ENCODE measurements around the gene LRSAM1. TPM values are rescaled to one million over a fixed set of nuclear protein-coding genes. Genes with fewer than 3 reads are reported as not detected.
A peak's percentile ranks its signal among the peaks of the same experiment; 100 is the strongest.

The LRSAM1 gene
- polyA plus RNA-seq, 1 experiment = 3.4 TPM

- H3K4me3 ChIP-seq (ENCODE audit: low read depth, low read length) = no peak overlapping the region
- H3K27ac ChIP-seq (ENCODE audit: low read depth, low read length) = no peak overlapping the region
- POLR2A ChIA-PET = interaction anchor here (0.5 kb wide), 1 partner anchor 75 kb away, joined by 4 read pairs; no protein-coding TSS in a partner anchor
- no peak for DNase-seq (ENCODE audit: low read depth, low spot score)
- H3K27me3 ChIP-seq (ENCODE audit: control insufficient read depth, insufficient read depth, low read length) = no peaks in the 10 kb centered on the region
- CTCF ChIA-PET = no interaction called here
- no peaks in the 10 kb centered on the region; the same call in 1 of the 2 replicates for H3K9me3 ChIP-seq (ENCODE audit: control insufficient read depth, insufficient read depth, low read length)
- no peak for TF ChIP-seq CTCF (IDR thresholded peaks at IDR 0.05; ENCODE audit: low read depth, low read length)
Observed at GRCh38 chr9:127508901-127509260, 57.6 kb downstream of the LRSAM1 start.

DNA sequence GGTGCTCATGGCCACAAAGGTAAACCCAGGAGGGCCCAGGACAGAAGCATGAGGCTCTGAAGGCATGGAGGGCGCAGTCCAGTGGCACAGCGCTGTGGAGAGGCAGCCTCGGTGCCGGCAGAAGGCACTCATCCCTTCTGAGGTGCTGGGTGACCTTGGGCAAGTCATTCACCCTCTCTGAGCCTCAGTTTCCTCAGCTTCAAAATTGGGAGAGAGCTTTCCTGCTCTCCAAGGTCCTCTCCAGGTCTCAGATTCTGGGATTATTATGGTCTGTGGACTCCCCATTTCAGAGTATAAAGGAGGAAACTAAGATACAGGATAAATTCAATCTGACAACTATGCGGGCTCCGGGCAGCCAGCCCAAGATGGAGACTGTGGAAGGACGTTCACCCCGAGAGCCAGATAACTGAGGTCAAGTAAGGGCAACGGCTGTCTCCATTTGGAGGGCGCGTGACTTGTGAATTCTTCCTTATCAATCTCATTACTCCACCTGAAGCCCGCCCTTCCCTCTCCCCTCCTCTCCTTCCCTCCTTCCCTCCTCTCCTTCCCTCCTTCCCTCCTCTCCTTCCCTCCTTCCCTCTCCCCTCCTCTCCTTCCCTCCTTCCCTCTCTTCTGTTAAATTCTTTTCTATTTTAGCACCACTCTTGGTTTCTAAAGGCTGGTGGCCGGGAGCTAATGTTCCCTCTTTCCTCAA, 58.1 kb downstream of the LRSAM1 start:
- H3K9me3 ChIP-seq (ENCODE audit: control insufficient read depth, insufficient read depth, low read length) = no peaks in the 10 kb centered on the region; the same call in 1 of the 2 replicates
- DNase-seq (ENCODE audit: low read depth, low spot score) = no peak
- ChIA-PET CTCF (no interaction called here), POLR2A (interaction anchor here (0.5 kb wide), 1 partner anchor 75 kb away, joined by 4 read pairs; no protein-coding TSS in a partner anchor)
- TF ChIP-seq CTCF (IDR thresholded peaks at IDR 0.05; ENCODE audit: low read depth, low read length) = no peak
- no peak overlapping the region for H3K4me3 ChIP-seq (ENCODE audit: low read depth, low read length)
- no peaks in the 10 kb centered on the region for H3K27me3 ChIP-seq (ENCODE audit: control insufficient read depth, insufficient read depth, low read length)
- peak overlapping the region; percentile 31 for H3K27ac ChIP-seq (ENCODE audit: low read depth, low read length)

DNA sequence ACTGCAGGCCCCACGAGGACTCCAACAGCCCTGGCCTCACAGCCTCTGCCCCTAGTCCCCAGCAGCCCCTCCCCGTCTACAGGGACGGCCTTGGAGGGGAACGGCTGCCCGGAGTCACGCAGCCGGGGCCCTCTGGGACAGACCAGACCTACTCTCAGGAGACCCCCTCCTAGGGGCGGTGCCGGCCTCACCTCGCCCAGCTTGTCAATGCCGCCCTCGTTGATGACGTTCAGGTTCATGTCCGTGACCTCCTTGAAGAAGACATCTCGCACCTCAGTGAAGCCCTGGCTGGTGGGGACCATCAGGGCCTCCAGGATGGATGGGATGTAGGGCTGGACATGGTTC, 58.6 kb downstream of the LRSAM1 start:
- no peaks in the 10 kb centered on the region for H3K27me3 ChIP-seq (ENCODE audit: control insufficient read depth, insufficient read depth, low read length)
- H3K27ac ChIP-seq (ENCODE audit: low read depth, low read length) = peak overlapping the region; percentile 31
- DNase-seq (ENCODE audit: low read depth, low spot score) = no peak
- TF ChIP-seq CTCF (IDR thresholded peaks at IDR 0.05; ENCODE audit: low read depth, low read length) = no peak
- H3K4me3 ChIP-seq (ENCODE audit: low read depth, low read length) = no peak overlapping the region
- ChIA-PET POLR2A (no interaction called here), CTCF (no interaction called here)
- H3K9me3 ChIP-seq (ENCODE audit: control insufficient read depth, insufficient read depth, low read length) = no peaks in the 10 kb centered on the region; the same call in 1 of the 2 replicates

DNA sequence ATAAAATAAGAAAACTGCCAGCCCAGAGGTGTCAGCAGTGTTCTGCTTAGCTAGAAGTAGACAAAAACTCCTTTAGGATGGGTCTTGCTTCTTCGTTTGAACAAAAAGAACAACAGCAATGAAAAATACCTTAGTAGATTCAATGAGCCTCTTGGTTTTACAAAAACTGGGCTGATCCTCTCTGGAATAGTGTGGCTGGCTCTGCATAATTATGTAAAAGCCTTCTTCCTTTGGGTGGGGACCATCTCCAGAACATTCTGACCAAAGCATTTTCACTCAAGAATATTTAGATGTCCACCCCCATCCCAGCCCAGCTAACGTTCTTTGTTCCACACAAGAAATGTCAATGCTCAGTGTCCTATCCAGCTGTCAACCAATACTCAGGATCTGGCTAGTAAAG, 63.2 kb downstream of the LRSAM1 start:
- TF ChIP-seq CTCF (IDR thresholded peaks at IDR 0.05; ENCODE audit: low read depth, low read length) = no peak
- CTCF ChIA-PET = interaction anchor here (1.1 kb wide), 1 partner anchor 11 kb away, joined by 3 read pairs; no protein-coding TSS in a partner anchor
- POLR2A ChIA-PET = no interaction called here

GRCh38 chr9:127516835-127517607, 65.7 kb downstream of the LRSAM1 start:
- no peak for TF ChIP-seq CTCF (IDR thresholded peaks at IDR 0.05; ENCODE audit: low read depth, low read length)
- ChIA-PET POLR2A (interaction anchor here (1.2 kb wide), 1 partner anchor 67 kb away, joined by 4 read pairs; no protein-coding TSS in a partner anchor), CTCF (interaction anchor here (1.1 to 1.5 kb wide), 3 partner anchors 8 to 13 kb away, joined by 3 to 8 read pairs (median 4); no protein-coding TSS in a partner anchor)
- DNase-seq (ENCODE audit: low read depth, low spot score) = no peak
- Histone ChIP-seq H3K9me3 (ENCODE audit: control insufficient read depth, insufficient read depth, low read length) (no peaks in the 10 kb centered on the region; the same call in 1 of the 2 replicates), H3K27ac (ENCODE audit: low read depth, low read length) (peak overlapping the region; percentile 52), H3K4me3 (ENCODE audit: low read depth, low read length) (no peak overlapping the region), H3K27me3 (ENCODE audit: control insufficient read depth, insufficient read depth, low read length) (no peaks in the 10 kb centered on the region)

More for the DNA sequence above, 63.2 kb downstream of the LRSAM1 start:
- Histone ChIP-seq H3K9me3 (ENCODE audit: control insufficient read depth, insufficient read depth, low read length) (no peaks in the 10 kb centered on the region; the same call in 1 of the 2 replicates), H3K27ac (ENCODE audit: low read depth, low read length) (no peak overlapping the region), H3K27me3 (ENCODE audit: control insufficient read depth, insufficient read depth, low read length) (no peaks in the 10 kb centered on the region), H3K4me3 (ENCODE audit: low read depth, low read length) (no peak overlapping the region)
- no peak for DNase-seq (ENCODE audit: low read depth, low spot score)

All from AG04450 (cell line).